GM10266 (cell line): Measurements from ENCODE around the gene SLC6A11.

Source experiments
- DNase-seq: peaks from one replicate; pipeline ENCODE4 v3.0.0; 2012; ENCODE audit errors: extremely low spot score
- TF ChIP-seq, protein P1 (sequence below): IDR thresholded peaks from 2 replicates; pipeline ENCODE4 v1.5.1; 2012; ENCODE audit warnings: mild to moderate bottlenecking, low read depth; ENCODE audit not compliant: control insufficient read depth, insufficient read depth; ENCODE audit errors: missing control alignments

SLC6A11 gene

DNA sequence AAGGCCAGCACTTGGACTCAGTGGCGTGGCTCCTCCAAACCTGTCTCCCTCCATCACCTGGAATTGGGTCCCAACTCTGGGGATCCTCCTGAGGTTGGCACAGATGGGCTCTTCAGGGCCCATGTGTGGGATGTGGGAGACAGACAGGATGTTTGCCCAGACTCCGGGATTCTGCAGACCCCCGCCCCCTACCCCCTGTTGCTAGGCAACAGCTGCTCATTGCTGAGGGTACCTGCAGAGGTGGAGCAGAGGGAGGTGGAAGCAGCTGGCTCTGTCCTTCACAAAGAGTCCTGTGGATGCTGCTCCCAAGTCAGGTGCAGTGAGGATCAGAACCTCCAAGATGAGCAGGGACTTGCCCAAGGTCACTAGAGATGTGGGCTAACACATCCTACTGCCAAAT is 136.5 kb downstream of the SLC6A11 start:
- TF ChIP-seq, protein P1, sequence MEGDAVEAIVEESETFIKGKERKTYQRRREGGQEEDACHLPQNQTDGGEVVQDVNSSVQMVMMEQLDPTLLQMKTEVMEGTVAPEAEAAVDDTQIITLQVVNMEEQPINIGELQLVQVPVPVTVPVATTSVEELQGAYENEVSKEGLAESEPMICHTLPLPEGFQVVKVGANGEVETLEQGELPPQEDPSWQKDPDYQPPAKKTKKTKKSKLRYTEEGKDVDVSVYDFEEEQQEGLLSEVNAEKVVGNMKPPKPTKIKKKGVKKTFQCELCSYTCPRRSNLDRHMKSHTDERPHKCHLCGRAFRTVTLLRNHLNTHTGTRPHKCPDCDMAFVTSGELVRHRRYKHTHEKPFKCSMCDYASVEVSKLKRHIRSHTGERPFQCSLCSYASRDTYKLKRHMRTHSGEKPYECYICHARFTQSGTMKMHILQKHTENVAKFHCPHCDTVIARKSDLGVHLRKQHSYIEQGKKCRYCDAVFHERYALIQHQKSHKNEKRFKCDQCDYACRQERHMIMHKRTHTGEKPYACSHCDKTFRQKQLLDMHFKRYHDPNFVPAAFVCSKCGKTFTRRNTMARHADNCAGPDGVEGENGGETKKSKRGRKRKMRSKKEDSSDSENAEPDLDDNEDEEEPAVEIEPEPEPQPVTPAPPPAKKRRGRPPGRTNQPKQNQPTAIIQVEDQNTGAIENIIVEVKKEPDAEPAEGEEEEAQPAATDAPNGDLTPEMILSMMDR = no peak
- no peak for DNase-seq

DNA sequence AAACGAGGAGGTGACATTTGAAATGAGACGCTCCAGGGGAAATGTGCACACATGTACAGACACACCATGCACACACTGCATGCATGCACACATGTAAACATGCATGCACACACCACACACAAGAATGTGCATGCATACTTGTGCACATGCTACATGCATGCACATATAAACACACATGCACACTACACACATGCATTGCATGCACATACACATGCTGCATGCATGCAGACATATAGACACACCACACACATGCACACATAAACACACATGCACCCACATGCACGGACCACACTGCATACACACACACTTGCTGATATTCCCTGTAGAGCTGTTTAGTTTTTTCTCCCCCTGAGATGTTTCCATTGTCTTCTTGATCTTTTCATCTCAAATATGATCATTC is 138.7 kb downstream of the SLC6A11 start:
- TF ChIP-seq, protein P1 = no peak
- no peak for DNase-seq

DNA sequence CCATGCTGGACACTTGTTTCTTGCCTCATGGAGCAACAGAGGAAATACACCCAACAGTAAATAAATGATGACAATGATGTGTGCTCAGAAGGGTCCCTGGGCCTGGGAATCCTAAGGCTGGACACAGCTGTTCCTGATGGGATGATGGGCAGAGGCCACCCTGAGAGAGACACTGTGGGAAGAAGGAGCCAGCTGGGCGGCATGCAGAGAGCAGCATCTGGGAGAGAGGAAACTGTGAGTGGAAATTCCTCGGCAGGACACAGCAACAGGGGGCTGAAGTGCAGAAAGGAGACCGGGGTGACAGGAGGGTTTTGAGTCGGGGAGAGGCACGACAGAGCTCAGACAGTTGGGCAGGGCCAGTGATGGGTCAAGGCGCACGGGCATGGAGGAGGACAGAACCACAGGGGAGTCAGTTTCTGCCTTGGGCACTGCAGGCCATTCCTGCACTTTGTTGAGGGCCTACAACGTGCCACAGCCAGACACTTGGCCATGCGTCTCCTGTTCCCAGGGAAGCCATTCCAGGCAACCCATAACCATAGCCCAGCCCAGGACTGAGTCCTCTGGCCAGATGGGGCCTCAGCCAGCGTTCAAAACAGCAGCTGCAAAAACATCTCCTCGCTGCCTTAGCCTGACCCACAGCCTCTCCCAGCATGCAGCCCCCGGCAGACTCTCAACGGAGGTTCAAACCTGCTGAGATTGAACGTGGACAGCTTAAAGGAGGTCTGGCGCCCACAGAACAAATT is 139.9 kb downstream of the SLC6A11 start:
- no peak for DNase-seq
- TF ChIP-seq, protein P1 = no peak

DNA sequence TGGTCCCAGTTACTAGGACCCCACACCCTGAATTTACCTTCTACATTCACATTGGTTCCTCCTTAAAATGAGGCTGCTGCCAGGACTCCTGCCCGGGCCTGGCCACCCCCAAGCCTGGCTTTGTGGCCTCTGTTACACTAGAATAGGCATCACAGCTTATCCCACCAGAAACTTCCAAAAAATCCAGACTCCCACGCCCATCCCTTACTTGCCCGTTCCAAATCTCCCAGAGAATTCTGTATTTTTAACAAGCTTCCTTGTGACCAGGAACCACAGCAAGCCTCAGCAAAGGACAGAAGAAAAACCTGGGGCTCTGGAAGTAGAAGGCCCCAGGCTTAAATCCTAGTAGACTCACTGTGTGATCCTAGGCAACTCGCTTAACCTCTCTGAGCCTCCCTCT is 140.5 kb downstream of the SLC6A11 start:
- TF ChIP-seq, protein P1 = no peak
- no peak for DNase-seq

DNA sequence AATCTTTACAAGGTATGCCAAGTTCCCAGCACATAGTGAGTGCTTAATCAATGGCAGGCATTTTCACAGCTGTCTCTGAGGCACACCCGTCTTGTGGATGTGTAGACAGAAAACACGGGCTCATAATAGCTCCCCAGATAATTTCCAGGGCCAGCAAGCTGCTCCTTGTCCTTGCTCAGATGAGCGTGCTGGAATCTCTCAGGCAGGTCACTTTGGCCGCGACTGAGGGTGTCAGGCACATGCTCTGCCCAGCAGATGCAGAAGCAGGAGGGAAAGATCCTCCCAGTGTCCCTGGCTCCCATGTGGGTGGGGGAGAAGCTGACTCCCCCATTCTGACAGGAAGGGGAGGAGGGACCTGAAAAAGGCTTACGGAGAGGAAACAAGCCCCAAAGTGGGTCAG is 141.0 kb downstream of the SLC6A11 start:
- no peak for DNase-seq
- TF ChIP-seq, protein P1 = no peak

DNA sequence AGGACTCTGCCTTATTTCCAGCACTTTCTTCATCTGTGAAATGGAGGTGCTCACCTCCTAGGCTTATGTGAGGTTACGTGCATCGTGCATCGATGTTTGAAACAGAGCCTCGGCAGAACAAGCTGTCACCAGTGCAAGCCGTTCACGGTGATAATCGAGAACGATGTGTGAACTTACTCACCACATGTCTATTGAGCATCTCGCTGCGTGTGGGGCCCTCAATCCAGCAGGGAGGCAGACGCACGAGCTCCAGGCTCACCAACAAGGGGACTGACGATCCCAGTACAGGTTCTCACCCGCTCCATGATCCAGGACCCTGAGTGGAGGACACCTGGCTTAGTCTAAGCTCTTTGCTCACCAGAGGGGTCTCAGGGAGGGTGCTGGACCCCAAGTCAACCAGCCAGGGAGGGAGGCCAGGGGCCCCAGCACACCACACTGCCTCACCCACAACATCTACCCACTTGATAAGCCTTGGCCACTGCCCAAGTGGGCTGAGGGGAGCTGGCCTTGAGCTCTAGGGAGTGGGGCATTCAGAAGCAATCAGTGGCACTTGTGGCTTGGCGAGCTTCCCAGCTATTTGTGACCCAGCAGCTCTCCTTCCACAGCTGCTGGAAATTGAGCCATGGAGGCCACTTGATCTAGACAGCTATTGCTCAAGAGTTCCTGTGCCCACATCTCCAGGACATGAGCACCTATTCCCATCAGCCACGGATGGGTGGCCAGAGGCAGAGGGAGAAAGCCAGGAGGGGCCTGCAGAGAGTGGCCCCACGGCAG is 142.1 kb downstream of the SLC6A11 start:
- TF ChIP-seq, protein P1 = no peak
- no peak for DNase-seq

DNA sequence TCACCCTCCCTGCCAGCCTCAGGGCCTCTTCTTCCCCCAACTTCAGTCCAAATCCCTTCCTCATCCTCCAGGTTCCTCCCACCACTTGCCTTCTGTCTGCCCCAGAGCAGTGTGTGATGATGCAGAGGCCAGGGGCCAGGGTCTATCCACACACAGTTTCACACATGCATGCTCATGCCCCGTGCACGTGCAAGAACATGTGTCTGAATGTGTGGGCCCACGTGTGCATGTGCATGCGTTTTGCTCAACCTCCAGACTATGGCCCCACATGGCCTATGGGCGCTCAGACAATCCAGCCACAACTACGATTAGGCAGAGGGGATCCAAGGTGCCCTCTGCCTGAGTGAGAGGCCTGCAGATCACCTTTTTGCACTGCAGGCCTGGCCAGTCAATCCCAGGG is 144.2 kb downstream of the SLC6A11 start:
- TF ChIP-seq, protein P1 = no peak
- no peak for DNase-seq
